ENCODE measurements around the gene NPC1. TPM values are rescaled to one million over a fixed set of nuclear protein-coding genes. Genes with fewer than 3 reads are reported as not detected.

Gene NPC1
- total and polyA plus RNA-seq, 4 donors = 9.5 to 46.7 (median 27.3) TPM

DNA sequence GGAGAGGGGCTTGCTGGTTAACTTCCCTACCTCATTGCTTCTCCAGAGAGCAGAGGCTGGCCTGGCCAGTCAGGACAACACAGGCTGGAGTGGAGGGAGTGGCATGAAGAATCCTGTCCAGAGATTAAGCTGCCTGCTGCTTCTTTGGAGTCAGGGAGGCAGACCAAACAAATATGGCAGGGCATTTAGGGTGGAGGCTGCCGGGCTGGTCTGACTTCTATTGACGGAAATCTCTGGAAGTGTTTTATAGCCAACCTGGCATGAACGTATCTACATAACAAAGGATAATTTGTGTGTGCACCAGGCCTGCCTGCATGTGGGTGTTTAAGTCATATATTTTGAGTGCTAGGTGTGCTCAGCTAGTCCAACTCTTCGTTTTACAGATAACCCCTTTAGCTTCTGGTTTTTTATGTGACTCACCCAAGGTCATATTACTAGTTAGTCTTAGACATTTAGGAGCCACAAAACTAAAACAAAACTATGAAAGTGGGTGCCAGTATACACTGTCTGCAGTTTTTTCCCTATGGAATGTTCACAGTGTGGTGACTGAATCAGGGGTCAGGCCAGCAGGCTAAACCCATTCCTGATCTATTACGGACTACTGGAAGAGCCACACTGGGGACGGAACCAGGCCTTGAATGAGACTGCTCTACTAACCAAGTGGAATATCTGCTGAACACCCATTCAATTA, 5.5 kb downstream of the NPC1 start:
- no peak overlapping the region for H3K27ac ChIP-seq (ENCODE audit: low read depth in 1 of 2, low read length in 2 of 2)

DNA sequence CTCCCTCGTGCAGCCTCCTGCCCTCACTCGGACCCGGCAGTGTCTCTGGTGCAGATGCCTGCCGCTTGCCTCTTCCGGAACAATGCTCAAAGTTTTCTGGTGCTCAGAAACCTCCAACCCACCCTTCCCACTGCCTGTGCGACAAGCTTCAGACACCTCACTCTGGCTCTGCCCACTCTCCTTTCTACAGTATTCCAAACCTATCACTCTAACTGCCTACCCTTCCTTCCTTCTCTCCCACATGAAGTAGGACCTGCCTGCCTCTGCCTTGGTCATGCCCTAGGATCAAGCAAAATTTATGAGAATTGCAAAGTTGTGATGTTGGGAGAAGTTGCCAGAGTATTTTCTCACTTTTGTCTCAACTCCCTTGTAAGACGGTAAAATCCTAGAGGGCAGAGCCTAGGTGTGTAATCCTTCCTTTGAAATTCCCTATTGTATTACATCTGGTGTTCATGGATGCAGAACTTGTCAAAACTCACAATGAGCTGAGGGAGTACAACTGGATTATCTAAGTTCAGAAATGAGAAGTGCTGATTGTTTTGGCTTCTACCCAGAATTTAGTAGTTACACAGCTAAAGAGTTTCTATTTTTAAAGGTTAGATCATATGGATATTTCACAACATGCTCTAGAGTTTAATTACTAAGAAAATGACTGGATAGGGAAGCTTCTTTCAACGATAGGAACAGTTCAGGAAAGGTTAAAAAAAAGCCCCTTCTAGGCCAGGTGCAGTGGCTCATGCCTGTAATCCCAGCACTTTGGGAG, 7.2 kb downstream of the NPC1 start:
- peaks cover 4 to 10% (median 5%) of the 10 kb centered on the region in 4 donors for H3K4me1 ChIP-seq (ENCODE audit: control insufficient read depth in 4 of 4, insufficient read depth in 4 of 4, low read length in 3 of 4)
- no peak for DNase-seq (ENCODE audit: low spot score)
- WGBS = 87% methylated on average over 8 of the region's 8 CpGs

More for the DNA sequence above, 5.5 kb downstream of the NPC1 start:
- WGBS = 90% methylated on average over 6 of the region's 6 CpGs
- no peak for TF ChIP-seq GABPA (IDR thresholded peaks at IDR 0.05 in 1 of 2, conservative IDR thresholded peaks at IDR 0.05 in 1 of 2)
- Histone ChIP-seq H3K4me3 (ENCODE audit: low read depth in 1 of 3, low read length in 3 of 3) (no peak overlapping the region), H3K27me3 (ENCODE audit: control insufficient read depth in 4 of 4, insufficient read depth in 4 of 4, low read length in 3 of 4) (no peaks in the 10 kb centered on the region), H3K9ac (ENCODE audit: low read depth in 1 of 2, low read length in 2 of 2) (no peak overlapping the region), H3K9me3 (ENCODE audit: control insufficient read depth in 4 of 4, low read length in 3 of 4) (no peaks in the 10 kb centered on the region), H3K4me1 (ENCODE audit: control insufficient read depth in 4 of 4, insufficient read depth in 4 of 4, low read length in 3 of 4) (peaks cover 4 to 22% (median 9%) of the 10 kb centered on the region in 4 donors), H3K36me3 (ENCODE audit: control insufficient read depth in 4 of 4, insufficient read depth in 3 of 4, low read depth in 1 of 4, low read length in 3 of 4) (peaks cover 0 to 4% (median 1%) of the 10 kb centered on the region in 4 donors)
- DNase-seq (ENCODE audit: low spot score) = no peak

More for the DNA sequence above, 7.2 kb downstream of the NPC1 start:
- Histone ChIP-seq H3K36me3 (ENCODE audit: control insufficient read depth in 4 of 4, insufficient read depth in 3 of 4, low read depth in 1 of 4, low read length in 3 of 4) (peaks cover 2 to 4% (median 2%) of the 10 kb centered on the region in 4 donors), H3K4me3 (ENCODE audit: low read depth in 1 of 3, low read length in 3 of 3) (no peak overlapping the region), H3K9ac (ENCODE audit: low read depth in 1 of 2, low read length in 2 of 2) (no peak overlapping the region), H3K9me3 (ENCODE audit: control insufficient read depth in 4 of 4, low read length in 3 of 4) (no peaks in the 10 kb centered on the region), H3K27ac (ENCODE audit: low read depth in 1 of 2, low read length in 2 of 2) (peak overlapping the region in 1 of 2 donors; percentile 31), H3K27me3 (ENCODE audit: control insufficient read depth in 4 of 4, insufficient read depth in 4 of 4, low read length in 3 of 4) (no peaks in the 10 kb centered on the region)
- TF ChIP-seq JUND (IDR thresholded peaks at IDR 0.05) (no peak), HNF4A (conservative IDR thresholded peaks at IDR 0.05) (no peak)
- TF ChIP-seq, protein P1, sequence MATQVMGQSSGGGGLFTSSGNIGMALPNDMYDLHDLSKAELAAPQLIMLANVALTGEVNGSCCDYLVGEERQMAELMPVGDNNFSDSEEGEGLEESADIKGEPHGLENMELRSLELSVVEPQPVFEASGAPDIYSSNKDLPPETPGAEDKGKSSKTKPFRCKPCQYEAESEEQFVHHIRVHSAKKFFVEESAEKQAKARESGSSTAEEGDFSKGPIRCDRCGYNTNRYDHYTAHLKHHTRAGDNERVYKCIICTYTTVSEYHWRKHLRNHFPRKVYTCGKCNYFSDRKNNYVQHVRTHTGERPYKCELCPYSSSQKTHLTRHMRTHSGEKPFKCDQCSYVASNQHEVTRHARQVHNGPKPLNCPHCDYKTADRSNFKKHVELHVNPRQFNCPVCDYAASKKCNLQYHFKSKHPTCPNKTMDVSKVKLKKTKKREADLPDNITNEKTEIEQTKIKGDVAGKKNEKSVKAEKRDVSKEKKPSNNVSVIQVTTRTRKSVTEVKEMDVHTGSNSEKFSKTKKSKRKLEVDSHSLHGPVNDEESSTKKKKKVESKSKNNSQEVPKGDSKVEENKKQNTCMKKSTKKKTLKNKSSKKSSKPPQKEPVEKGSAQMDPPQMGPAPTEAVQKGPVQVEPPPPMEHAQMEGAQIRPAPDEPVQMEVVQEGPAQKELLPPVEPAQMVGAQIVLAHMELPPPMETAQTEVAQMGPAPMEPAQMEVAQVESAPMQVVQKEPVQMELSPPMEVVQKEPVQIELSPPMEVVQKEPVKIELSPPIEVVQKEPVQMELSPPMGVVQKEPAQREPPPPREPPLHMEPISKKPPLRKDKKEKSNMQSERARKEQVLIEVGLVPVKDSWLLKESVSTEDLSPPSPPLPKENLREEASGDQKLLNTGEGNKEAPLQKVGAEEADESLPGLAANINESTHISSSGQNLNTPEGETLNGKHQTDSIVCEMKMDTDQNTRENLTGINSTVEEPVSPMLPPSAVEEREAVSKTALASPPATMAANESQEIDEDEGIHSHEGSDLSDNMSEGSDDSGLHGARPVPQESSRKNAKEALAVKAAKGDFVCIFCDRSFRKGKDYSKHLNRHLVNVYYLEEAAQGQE (IDR thresholded peaks at IDR 0.05) = no peak
- TF ChIP-seq, protein P2, sequence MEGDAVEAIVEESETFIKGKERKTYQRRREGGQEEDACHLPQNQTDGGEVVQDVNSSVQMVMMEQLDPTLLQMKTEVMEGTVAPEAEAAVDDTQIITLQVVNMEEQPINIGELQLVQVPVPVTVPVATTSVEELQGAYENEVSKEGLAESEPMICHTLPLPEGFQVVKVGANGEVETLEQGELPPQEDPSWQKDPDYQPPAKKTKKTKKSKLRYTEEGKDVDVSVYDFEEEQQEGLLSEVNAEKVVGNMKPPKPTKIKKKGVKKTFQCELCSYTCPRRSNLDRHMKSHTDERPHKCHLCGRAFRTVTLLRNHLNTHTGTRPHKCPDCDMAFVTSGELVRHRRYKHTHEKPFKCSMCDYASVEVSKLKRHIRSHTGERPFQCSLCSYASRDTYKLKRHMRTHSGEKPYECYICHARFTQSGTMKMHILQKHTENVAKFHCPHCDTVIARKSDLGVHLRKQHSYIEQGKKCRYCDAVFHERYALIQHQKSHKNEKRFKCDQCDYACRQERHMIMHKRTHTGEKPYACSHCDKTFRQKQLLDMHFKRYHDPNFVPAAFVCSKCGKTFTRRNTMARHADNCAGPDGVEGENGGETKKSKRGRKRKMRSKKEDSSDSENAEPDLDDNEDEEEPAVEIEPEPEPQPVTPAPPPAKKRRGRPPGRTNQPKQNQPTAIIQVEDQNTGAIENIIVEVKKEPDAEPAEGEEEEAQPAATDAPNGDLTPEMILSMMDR (IDR thresholded peaks at IDR 0.05; ENCODE audit: low read depth, low read length, missing input control) = no peak

All from liver (tissue), 9 donors.